HepG2 (cell line): ENCODE measurements around the gene BTN1A1.

Experiments
- CENPX ChIP-seq: sonication (generic); formaldehyde crosslinking; IDR thresholded peaks from 2 replicates; pipeline ENCODE4 v1.9.0; 2021; ENCODE audit warnings: mild to moderate bottlenecking, missing genetic modification reagents, moderate library complexity
- CHD4 ChIP-seq: fragments of 200-600 bp; sonication (generic); IDR thresholded peaks from 2 replicates; pipeline ENCODE4 v1.7.0; 2017; ENCODE audit warnings: mild to moderate bottlenecking, low read length, borderline replicate concordance
- E2F1 ChIP-seq: sonication (generic); formaldehyde crosslinking; IDR thresholded peaks from 2 replicates; pipeline ENCODE4 v1.5.0; 2020; ENCODE audit warnings: missing genetic modification reagents
- IKZF4 ChIP-seq: sonication (generic); formaldehyde crosslinking; IDR thresholded peaks from 2 replicates; pipeline ENCODE4 v1.5.1; 2020; ENCODE audit warnings: borderline replicate concordance, mild to moderate bottlenecking, low read depth, missing genetic modification reagents; ENCODE audit errors: not compliant biosample characterization
- JUN ChIP-seq: sonication (generic); formaldehyde crosslinking; IDR thresholded peaks from 2 replicates; pipeline ENCODE4 v1.4.0; 2020; ENCODE audit warnings: mild to moderate bottlenecking, missing genetic modification reagents
- NCOA2 ChIP-seq: sonication (generic); formaldehyde crosslinking; IDR thresholded peaks from 2 replicates; pipeline ENCODE4 v1.8.0; 2022; ENCODE audit warnings: inconsistent platforms
- TCF7 ChIP-seq: sonication (generic); IDR thresholded peaks from 2 replicates; pipeline ENCODE4 v1.6.1; 2016; ENCODE audit warnings: antibody characterized with exemption, low read depth
- ZBTB1 ChIP-seq: sonication (generic); formaldehyde crosslinking; IDR thresholded peaks from 2 replicates; pipeline ENCODE4 v1.4.0; 2020; ENCODE audit warnings: missing genetic modification reagents, borderline replicate concordance
- ZNF12 ChIP-seq: sonication (generic); formaldehyde crosslinking; IDR thresholded peaks from 2 replicates; pipeline ENCODE4 v1.5.0; 2020; ENCODE audit warnings: missing genetic modification reagents
- ZUFSP ChIP-seq: sonication (generic); formaldehyde crosslinking; IDR thresholded peaks from 2 replicates; pipeline ENCODE4 v1.9.0; 2021; ENCODE audit warnings: missing genetic modification reagents, mild to moderate bottlenecking, borderline replicate concordance

- TF ChIP-seq E2F1, result no peak
- TF ChIP-seq CENPX (CRISPR knock-in tag), result no peak
- no peak for TF ChIP-seq TCF7
- TF ChIP-seq JUN (CRISPR knock-in tag), result no peak
- no peak for TF ChIP-seq CHD4
- TF ChIP-seq IKZF4 (CRISPR knock-in tag), result no peak
- no peak for TF ChIP-seq ZBTB1 (CRISPR knock-in tag)
- no peak for TF ChIP-seq NCOA2 (CRISPR knock-in tag)
- TF ChIP-seq ZNF12, result no peak
- TF ChIP-seq ZUFSP (CRISPR knock-in tag), result no peak
These were observed 40.9 kb upstream of the BTN1A1 start for GRCh38 chr6:26459023-26459810.
